Putamen (tissue), 1 donor: ENCODE measurements around the gene FGFR2.
"Not testable (repeated sequence)": the region's sequence is repeated elsewhere in the genome, so short reads cannot be mapped to it uniquely, and the experiment has no call there.

Source experiments
- DNase-seq: peaks from one replicate; pipeline ENCODE4 v3.0.0-alpha.2; 2016; ENCODE audit warnings: low spot score

Gene FGFR2

GRCh38 chr10:121524157-121524817 is 74.0 kb downstream of the FGFR2 start:
- DNase-seq = no peak

GRCh38 chr10:121522831-121523230 is 75.4 kb downstream of the FGFR2 start:
- DNase-seq = no peak

- no peak for DNase-seq
Measured at GRCh38 chr10:121521794-121522556, 76.3 kb downstream of the FGFR2 start.

GRCh38 chr10:121520526-121520925 is 77.7 kb downstream of the FGFR2 start:
- not testable (repeated sequence) for DNase-seq

- no peak for DNase-seq
Measured at GRCh38 chr10:121519901-121520493, 78.2 kb downstream of the FGFR2 start.

GRCh38 chr10:121519411-121519810 is 78.8 kb downstream of the FGFR2 start:
- DNase-seq = no peak

- DNase-seq = no peak
Measured at GRCh38 chr10:121518333-121518732, 79.9 kb downstream of the FGFR2 start.

- no peak for DNase-seq
Measured at GRCh38 chr10:121516093-121516865, 82.0 kb downstream of the FGFR2 start.

- no peak for DNase-seq
Measured at GRCh38 chr10:121514141-121514865, 83.9 kb downstream of the FGFR2 start.

- no peak for DNase-seq
Measured at GRCh38 chr10:121511943-121512342, 86.3 kb downstream of the FGFR2 start.

GRCh38 chr10:121511460-121511859 is 86.8 kb downstream of the FGFR2 start:
- no peak for DNase-seq

- DNase-seq = no peak
Measured at GRCh38 chr10:121510201-121510771, 88.0 kb downstream of the FGFR2 start.

- DNase-seq = no peak
Measured at GRCh38 chr10:121509796-121510195, 88.4 kb downstream of the FGFR2 start.

- no peak for DNase-seq
Measured at GRCh38 chr10:121509112-121509511, 89.1 kb downstream of the FGFR2 start.

- DNase-seq = no peak
Measured at GRCh38 chr10:121503587-121504051, 94.6 kb downstream of the FGFR2 start.

- DNase-seq = no peak
Measured at GRCh38 chr10:121501796-121502195, 96.4 kb downstream of the FGFR2 start.

- no peak for DNase-seq
Measured at GRCh38 chr10:121500701-121501332, 97.4 kb downstream of the FGFR2 start.

- no peak for DNase-seq
Measured at GRCh38 chr10:121497513-121498470, 100.5 kb downstream of the FGFR2 start.

- DNase-seq = no peak
Measured at GRCh38 chr10:121495719-121496118, 102.5 kb downstream of the FGFR2 start.

GRCh38 chr10:121494296-121494695 is 103.9 kb downstream of the FGFR2 start:
- DNase-seq = no peak
